HG02678 (cell line): Measurements from ENCODE around the gene RNF186.

Experiments used
- ATAC-seq: cut with Tn5 transposase; IDR thresholded peaks from one replicate; pipeline ENCODE4 v1.9.1; 2021; ENCODE audit warnings: mild to moderate bottlenecking, moderate library complexity; ENCODE audit not compliant: unreplicated experiment

The RNF186 gene

GRCh38 chr1:19768353-19769210 is 46.5 kb downstream of the RNF186 start:
- no peak for ATAC-seq

- ATAC-seq = no peak
Measured at GRCh38 chr1:19765623-19766022, 49.5 kb downstream of the RNF186 start.

GRCh38 chr1:19764848-19765247 is 50.2 kb downstream of the RNF186 start:
- no peak for ATAC-seq
